Breast epithelium (tissue), 4 donors: Measurements from ENCODE around the gene HCFC1R1. TPM values are rescaled to one million over a fixed set of nuclear protein-coding genes. Genes with fewer than 3 reads are reported as not detected.

Experiments used
- DNase-seq, 2 donors: peaks; one replicate each; pipeline ENCODE4 v3.0.0-alpha.2; 2019; ENCODE audit warnings: low spot score in 2 of 2
- H3K27ac ChIP-seq, 2 donors: fragments of 200-600 bp; sonication (generic) in 1 of 2; one replicate each; pipeline ENCODE4 v1.5.1; 2016 to 2019; ENCODE audit warnings: mild to moderate bottlenecking in 1 of 2
- H3K27me3 ChIP-seq, 2 donors: fragments of 200-600 bp; sonication (generic) in 1 of 2; one replicate each; pipeline versions ENCODE4 v1.5.1 to v1.6.0; 2017 to 2019; ENCODE audit warnings: control low read depth in 1 of 2, mild to moderate bottlenecking in 1 of 2
- H3K36me3 ChIP-seq: fragments of 200-600 bp; one replicate; pipeline ENCODE4 v1.5.1; 2019
- H3K4me1 ChIP-seq, 2 donors: fragments of 200-600 bp; sonication (generic); one replicate each; pipeline ENCODE4 v1.5.1; 2016 to 2019; ENCODE audit warnings: control low read depth in 1 of 2
- H3K4me3 ChIP-seq, 3 donors: fragments of 200-600 bp; sonication (generic); 1 replicate in 2 of 3; 2 replicates in 1 of 3; pipeline ENCODE4 v1.5.1; 2016 to 2019; ENCODE audit warnings: mild to moderate bottlenecking in 3 of 3, moderate library complexity in 2 of 3
- H3K9me3 ChIP-seq, 2 donors: fragments of 200-600 bp; sonication (generic) in 1 of 2; one replicate each; pipeline ENCODE4 v1.5.1; 2016 to 2019; ENCODE audit warnings: control low read depth in 1 of 2
- POLR2A ChIP-seq: fragments of 450-650 bp; IDR thresholded peaks from one replicate; pipeline ENCODE4 v1.6.1; 2016; ENCODE audit warnings: antibody characterized with exemption, mild to moderate bottlenecking, moderate library complexity
- POLR2AphosphoS5 ChIP-seq, 3 donors: sonication (generic); formaldehyde crosslinking; IDR thresholded peaks; one replicate each; pipeline ENCODE4 v1.6.1; 2017; ENCODE audit warnings: antibody characterized with exemption in 3 of 3
- intact Hi-C: fragments of 100-400 bp; cut with DNase I; formaldehyde crosslinking; loops from one replicate; pipeline ENCODE4 v1.15.1; 2023; ENCODE audit warnings: low total_unique reads
- total RNA-seq, 3 donors: library from RNA; depleted of rRNA; stranded (reverse); fragments of >200 nt; gene quantifications; one replicate each; pipeline ENCODE4 v1.1.0, GENCODE V29; 2016
- TF ChIP-seq, protein P1 (sequence below), 3 donors: fragments of 450-650 bp; IDR thresholded peaks; one replicate each; pipeline ENCODE4 v1.5.1; 2016 to 2017; ENCODE audit warnings: antibody characterized with exemption in 3 of 3, mild to moderate bottlenecking in 3 of 3, moderate library complexity in 3 of 3

The HCFC1R1 gene
- total RNA-seq, 3 donors from 2014 or later: 8.8 to 26.5 (median 17.3) TPM

- no peaks in the 10 kb centered on the region for H3K9me3 ChIP-seq
- peak overlapping the region in 1 of 2 donors; percentile 91 for H3K27ac ChIP-seq
- intact Hi-C loops: no loop called here
- H3K4me1 ChIP-seq: peaks cover 0 to 4% of the 10 kb centered on the region in 2 donors
- peaks cover 0 to 40% of the 10 kb centered on the region in 2 donors for H3K27me3 ChIP-seq
- no peak for TF ChIP-seq POLR2A
- TF ChIP-seq, protein P1, sequence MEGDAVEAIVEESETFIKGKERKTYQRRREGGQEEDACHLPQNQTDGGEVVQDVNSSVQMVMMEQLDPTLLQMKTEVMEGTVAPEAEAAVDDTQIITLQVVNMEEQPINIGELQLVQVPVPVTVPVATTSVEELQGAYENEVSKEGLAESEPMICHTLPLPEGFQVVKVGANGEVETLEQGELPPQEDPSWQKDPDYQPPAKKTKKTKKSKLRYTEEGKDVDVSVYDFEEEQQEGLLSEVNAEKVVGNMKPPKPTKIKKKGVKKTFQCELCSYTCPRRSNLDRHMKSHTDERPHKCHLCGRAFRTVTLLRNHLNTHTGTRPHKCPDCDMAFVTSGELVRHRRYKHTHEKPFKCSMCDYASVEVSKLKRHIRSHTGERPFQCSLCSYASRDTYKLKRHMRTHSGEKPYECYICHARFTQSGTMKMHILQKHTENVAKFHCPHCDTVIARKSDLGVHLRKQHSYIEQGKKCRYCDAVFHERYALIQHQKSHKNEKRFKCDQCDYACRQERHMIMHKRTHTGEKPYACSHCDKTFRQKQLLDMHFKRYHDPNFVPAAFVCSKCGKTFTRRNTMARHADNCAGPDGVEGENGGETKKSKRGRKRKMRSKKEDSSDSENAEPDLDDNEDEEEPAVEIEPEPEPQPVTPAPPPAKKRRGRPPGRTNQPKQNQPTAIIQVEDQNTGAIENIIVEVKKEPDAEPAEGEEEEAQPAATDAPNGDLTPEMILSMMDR (IDR thresholded peaks at IDR 0.05): no peak
- no peak for TF ChIP-seq POLR2AphosphoS5 (IDR thresholded peaks at IDR 0.05)
- no peak for DNase-seq
- peak overlapping the region in 2 of 3 donors; percentile 64 to 66 for H3K4me3 ChIP-seq
- H3K36me3 ChIP-seq: no peaks in the 10 kb centered on the region
These were observed 11.7 kb upstream of the HCFC1R1 start for GRCh38 chr16:3035289-3035971.

GRCh38 chr16:3032624-3033023 lies 8.9 kb upstream of the HCFC1R1 start:
- TF ChIP-seq, protein P1 (IDR thresholded peaks at IDR 0.05): no peak
- no peak for TF ChIP-seq POLR2A
- no peak for TF ChIP-seq POLR2AphosphoS5 (IDR thresholded peaks at IDR 0.05)
- intact Hi-C loops: no loop called here
- H3K9me3 ChIP-seq: no peaks in the 10 kb centered on the region
- H3K27me3 ChIP-seq: peaks cover 0 to 23% of the 10 kb centered on the region in 2 donors
- peaks cover 0 to 4% of the 10 kb centered on the region in 2 donors for H3K4me1 ChIP-seq
- H3K36me3 ChIP-seq: no peaks in the 10 kb centered on the region
- DNase-seq: no peak
- H3K27ac ChIP-seq: peak overlapping the region in 1 of 2 donors; percentile 13
- H3K4me3 ChIP-seq: no peak overlapping the region

- intact Hi-C loops: no loop called here
- no peak for TF ChIP-seq POLR2A
- TF ChIP-seq POLR2AphosphoS5 (IDR thresholded peaks at IDR 0.05): no peak
- TF ChIP-seq, protein P1 (IDR thresholded peaks at IDR 0.05): no peak
- Histone ChIP-seq H3K27me3 (peaks cover 0 to 7% of the 10 kb centered on the region in 2 donors), H3K27ac (no peak overlapping the region), H3K4me3 (no peak overlapping the region), H3K36me3 (no peaks in the 10 kb centered on the region), H3K4me1 (peaks cover 0 to 3% of the 10 kb centered on the region in 2 donors), H3K9me3 (no peaks in the 10 kb centered on the region)
- no peak for DNase-seq
These were observed 6.8 kb upstream of the HCFC1R1 start for GRCh38 chr16:3030222-3031212.

- TF ChIP-seq, protein P1 (IDR thresholded peaks at IDR 0.05): no peak
- TF ChIP-seq POLR2AphosphoS5 (IDR thresholded peaks at IDR 0.05) (no peak), POLR2A (no peak)
- H3K36me3 ChIP-seq: no peaks in the 10 kb centered on the region
- intact Hi-C loops: no loop called here
- DNase-seq: no peak
- no peaks in the 10 kb centered on the region for H3K9me3 ChIP-seq
- no peaks in the 10 kb centered on the region for H3K27me3 ChIP-seq
- H3K27ac ChIP-seq: no peak overlapping the region
- peak overlapping the region in 1 of 3 donors; percentile 51 for H3K4me3 ChIP-seq
- H3K4me1 ChIP-seq: no peaks in the 10 kb centered on the region
These were observed 5.9 kb upstream of the HCFC1R1 start for GRCh38 chr16:3029491-3030221.
